Thyroid gland (tissue), 4 donors: ENCODE data around the gene PDPK1.
"Not testable (repeated sequence)": the region's sequence is repeated elsewhere in the genome, so short reads cannot be mapped to it uniquely, and the experiment has no call there.

Experiments used
- POLR2A ChIP-seq, 2 donors: fragments of 450-650 bp; IDR thresholded peaks; one replicate each; pipeline ENCODE4 v1.6.1; 2017; ENCODE audit warnings: antibody characterized with exemption in 2 of 2, mild to moderate bottlenecking in 2 of 2, moderate library complexity in 1 of 2
- TF ChIP-seq, protein P1 (sequence below), 6 experiments: fragments of 200-600 bp in 3 of 6; fragments of 450-650 bp in 3 of 6; sonication (generic) in 3 of 6; IDR thresholded peaks; one replicate each; pipeline ENCODE4 v1.5.1; 2016 to 2019; ENCODE audit warnings: antibody characterized with exemption in 6 of 6, mild to moderate bottlenecking in 2 of 6, inconsistent platforms in 1 of 6, moderate library complexity in 1 of 6

DNA sequence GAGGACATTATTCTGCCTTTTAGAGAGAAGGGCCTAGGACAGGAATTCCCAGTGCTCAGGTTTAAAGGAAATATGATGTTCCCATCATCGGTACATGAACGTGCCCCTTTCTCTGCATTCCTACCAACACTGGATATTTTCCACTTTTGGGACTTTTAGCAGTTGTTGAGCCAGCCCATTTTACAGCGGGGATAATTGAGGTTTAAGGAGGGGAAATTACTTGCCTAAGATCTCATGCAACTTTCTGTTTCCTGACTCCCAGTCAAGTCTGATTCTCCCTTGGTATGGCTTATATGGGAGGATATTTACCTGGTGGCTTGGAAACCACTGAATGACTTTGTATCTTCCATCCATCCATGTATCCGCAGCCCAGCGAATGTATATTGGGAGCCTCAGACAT lies 3.5 kb upstream of the PDPK1 start:
- TF ChIP-seq POLR2A (IDR thresholded peaks at IDR 0.05): not testable (repeated sequence)
- TF ChIP-seq, protein P1, sequence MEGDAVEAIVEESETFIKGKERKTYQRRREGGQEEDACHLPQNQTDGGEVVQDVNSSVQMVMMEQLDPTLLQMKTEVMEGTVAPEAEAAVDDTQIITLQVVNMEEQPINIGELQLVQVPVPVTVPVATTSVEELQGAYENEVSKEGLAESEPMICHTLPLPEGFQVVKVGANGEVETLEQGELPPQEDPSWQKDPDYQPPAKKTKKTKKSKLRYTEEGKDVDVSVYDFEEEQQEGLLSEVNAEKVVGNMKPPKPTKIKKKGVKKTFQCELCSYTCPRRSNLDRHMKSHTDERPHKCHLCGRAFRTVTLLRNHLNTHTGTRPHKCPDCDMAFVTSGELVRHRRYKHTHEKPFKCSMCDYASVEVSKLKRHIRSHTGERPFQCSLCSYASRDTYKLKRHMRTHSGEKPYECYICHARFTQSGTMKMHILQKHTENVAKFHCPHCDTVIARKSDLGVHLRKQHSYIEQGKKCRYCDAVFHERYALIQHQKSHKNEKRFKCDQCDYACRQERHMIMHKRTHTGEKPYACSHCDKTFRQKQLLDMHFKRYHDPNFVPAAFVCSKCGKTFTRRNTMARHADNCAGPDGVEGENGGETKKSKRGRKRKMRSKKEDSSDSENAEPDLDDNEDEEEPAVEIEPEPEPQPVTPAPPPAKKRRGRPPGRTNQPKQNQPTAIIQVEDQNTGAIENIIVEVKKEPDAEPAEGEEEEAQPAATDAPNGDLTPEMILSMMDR (IDR thresholded peaks at IDR 0.05): not testable (repeated sequence)
